NCI-H2107 treated with DMSO at 0.1 percent for 48 hours (cell line): ENCODE results near the gene AOC2.
"Not testable (repeated sequence)": the region's sequence is repeated elsewhere in the genome, so short reads cannot be mapped to it uniquely, and the experiment has no call there.

Source experiments
- DNase-seq: peaks from one replicate; lab custom pipeline; 2025; ENCODE audit not compliant: unreplicated experiment; lab: John Stamatoyannopoulos, UW

Gene AOC2

DNA sequence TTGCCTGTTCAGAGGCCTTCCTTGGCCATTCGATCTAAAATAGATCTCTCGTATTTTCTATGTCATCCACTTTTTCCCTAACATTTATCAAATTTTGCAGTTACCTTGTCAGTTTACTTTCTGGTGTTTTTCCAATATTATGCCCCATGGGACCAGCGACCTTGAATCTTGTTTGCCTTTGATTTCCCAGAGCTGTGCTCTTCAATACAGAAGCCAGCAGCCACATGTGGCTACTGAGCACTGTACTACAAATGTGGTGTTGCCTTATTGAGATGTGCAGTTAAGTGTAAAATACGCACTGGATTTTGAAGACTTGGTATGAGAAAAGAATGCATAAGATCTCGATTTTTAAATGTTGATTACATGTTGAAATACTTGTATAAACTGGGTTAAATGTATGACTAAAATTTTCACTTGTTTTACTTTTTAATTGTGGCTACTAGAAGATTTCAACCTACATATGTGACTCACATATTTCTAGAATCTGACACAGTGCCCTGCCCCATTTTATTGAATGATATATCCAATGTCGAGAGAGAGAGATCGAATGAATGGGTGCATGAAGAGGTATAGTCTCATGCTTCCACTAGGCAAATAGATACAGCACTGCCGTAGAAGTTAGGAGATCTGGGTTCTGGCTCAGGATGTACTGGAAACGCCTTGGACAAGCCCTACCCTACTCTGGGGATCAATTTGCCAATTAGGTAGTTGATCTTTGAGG, 12.0 kb upstream of the AOC2 start:
- no peak for DNase-seq

DNA sequence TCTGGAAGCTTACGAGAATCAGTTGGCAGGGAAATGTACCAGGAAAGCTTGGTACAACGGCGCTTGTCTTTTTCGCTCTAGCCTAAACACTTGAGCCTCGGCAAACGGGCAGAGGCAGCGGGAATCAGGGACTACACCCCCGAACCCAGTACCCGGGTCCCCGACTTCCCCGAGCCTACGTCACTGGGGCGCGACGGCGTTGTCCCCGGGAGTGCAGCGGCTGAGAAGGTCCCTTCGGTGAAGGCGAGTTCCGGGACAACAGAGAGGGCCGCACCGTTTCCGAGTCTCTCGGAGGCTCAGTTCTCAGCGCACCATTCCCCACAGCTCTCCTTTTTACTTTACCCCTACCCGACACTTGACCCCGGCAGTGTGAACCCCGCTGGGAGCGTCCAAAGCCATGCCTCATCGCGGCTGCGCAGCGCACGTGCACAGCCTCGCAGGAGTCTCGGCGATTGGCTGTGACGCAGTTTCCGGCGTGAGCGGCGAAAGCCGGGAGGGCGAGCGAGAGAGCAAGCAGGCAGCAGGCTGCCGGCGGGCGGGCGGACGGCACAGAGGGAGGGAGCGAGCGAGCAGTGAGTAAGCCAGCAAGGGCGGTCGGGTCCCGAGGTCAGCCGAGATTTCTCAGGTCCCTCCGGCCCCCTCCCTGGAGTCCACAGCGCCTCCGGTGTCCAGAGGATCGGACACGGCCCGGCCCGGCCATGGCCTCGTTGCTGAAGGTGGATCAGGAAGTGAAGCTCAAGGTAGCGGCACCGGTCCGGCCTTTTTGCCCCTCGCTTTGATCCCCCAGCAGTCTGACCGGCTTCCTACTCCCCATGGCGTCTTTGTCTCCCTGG, 11.2 kb upstream of the AOC2 start, which contains the start of gene PSME3:
TSS of gene PSME3 (plus strand) at position 464 of the 833 bp plus-strand sequence. CDS start at position 699, 235 bp downstream.
- peak; percentile 62 for DNase-seq

DNA sequence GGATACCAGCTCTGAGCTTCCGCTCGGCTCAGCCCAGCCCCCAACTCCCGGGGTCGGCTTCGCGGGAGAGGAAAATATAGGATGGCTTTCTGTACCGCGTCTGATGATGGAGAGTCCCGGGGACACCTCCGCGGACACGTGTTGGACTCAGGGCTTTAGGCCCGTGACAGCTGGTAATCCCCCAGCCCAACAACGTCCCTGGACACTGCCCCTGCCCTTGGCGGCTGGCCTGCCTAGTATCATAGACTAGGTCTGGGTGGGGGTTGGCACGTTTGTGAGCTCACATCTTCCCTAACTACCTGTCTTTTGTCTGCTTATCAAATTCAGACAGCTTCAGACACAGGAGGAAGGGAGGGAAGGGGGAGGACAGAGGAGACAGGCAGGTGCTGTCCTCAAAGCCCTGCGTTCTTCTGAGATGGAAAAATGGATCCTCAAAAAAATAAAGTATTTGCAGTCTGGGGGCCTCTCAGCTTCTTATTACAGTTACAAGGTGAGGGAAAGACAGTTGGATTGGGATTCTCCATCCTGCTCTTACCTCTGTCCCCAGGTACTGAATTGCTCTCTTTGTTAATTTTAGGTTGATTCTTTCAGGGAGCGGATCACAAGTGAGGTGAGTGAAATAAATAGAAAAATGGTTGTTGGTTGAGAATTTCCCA, 10.5 kb upstream of the AOC2 start:
- DNase-seq: no peak

GRCh38 chr17:42835732-42836131, 8.6 kb upstream of the AOC2 start:
- no peak for DNase-seq

GRCh38 chr17:42841975-42842685, 2.2 kb upstream of the AOC2 start:
- DNase-seq: no peak

DNA sequence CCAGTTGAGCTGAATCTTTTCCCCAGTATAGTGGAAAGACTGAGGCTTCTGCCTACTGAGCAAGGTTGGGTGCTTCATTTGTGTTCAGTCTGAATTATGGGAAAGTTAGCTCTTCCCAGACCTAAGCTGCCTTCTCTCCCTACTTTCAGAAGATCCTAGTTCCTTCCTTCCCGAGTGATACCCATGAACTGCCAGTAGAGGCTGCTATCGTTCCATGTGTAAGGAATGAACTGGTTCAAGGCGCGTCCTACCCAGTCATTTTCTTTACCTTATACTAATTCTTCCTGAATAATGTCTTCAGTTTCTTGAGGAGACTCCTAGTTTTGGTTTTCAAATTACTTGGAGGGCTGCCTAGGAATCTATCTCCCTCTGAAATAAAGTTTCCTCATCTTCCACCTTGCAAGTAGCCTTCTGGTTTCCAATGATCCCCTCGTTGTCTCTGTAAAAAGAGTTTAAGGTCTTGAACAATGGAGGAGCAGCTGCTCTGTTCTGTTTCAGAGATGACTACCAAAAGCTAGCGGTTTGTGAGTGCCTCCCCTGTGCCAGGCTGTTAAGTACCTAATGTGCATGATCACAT, 934 bp upstream of the AOC2 start:
- DNase-seq: peak; percentile 34

DNA sequence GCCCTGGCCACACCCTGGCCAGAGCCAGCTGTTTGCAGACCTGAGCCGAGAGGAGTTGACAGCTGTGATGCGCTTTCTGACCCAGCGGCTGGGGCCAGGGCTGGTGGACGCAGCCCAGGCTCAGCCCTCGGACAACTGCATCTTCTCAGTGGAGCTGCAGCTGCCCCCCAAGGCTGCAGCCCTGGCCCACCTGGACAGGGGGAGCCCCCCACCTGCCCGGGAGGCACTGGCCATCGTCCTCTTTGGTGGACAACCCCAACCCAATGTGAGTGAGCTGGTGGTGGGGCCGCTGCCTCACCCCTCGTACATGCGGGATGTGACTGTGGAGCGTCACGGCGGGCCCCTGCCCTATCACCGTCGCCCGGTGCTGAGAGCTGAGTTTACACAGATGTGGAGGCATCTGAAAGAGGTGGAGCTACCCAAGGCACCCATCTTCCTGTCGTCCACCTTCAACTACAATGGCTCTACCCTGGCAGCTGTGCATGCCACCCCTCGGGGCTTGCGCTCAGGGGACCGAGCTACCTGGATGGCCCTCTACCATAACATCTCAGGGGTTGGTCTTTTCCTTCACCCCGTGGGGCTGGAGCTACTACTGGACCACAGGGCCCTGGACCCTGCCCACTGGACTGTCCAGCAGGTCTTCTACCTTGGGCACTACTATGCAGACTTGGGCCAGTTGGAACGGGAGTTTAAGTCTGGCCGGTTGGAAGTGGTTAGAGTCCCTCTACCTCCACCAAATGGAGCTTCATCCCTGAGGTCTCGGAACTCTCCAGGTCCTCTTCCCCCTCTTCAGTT, 578 bp downstream of the AOC2 start:
- no peak for DNase-seq

DNA sequence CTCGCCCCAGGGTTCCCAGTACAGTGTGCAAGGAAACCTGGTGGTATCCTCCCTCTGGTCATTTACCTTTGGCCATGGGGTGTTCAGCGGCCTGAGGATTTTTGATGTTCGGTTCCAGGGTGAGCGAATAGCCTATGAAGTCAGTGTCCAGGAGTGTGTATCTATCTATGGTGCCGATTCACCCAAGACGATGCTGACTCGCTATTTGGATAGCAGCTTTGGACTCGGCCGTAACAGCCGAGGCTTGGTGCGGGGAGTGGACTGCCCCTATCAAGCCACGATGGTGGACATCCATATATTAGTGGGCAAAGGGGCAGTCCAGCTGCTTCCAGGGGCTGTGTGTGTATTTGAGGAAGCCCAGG, 1.2 kb downstream of the AOC2 start:
- DNase-seq: no peak

DNA sequence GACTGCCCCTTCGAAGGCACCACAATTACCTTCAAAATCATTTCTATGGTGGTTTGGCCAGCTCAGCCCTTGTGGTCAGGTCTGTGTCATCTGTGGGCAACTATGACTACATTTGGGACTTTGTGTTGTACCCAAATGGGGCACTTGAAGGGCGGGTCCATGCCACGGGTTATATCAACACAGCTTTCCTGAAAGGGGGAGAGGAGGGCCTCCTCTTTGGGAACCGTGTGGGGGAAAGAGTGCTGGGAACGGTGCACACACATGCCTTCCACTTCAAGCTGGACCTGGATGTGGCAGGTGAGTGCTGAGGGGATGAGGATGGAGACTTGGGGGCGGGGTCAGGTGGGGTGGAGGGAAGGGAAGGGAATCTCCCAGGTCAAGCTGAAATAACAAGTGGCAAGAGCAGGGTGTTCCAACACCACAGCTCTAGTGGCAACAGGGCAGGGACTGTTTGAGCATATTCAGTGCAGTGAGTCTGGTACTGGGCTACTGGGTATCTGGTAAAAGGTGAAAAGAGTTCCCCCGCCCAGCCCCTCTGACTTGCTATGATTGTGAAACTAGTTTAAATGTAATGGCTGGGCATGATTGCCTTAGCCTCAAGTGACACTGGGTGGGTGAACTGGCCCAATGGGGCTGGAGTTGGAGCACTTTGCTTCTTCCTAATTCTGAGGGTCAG, 1.7 kb downstream of the AOC2 start:
- no peak for DNase-seq

- DNase-seq: no peak
Measured at GRCh38 chr17:42846594-42847280, 2.4 kb downstream of the AOC2 start.

GRCh38 chr17:42848093-42848492, 3.7 kb downstream of the AOC2 start:
- no peak for DNase-seq

DNA sequence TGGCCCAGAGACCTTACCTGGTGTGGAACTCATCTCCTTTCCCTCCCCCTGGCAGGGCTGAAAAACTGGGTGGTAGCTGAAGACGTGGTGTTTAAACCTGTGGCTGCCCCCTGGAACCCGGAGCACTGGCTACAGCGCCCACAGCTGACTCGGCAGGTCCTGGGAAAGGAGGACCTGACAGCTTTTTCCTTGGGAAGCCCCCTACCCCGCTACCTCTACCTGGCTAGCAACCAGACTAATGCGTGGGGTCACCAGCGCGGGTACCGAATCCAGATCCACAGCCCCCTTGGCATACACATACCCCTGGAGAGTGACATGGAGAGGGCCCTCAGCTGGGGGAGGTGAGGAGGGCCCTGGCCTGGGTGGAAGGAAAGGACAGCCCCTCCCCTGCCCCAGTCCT, 4.7 kb downstream of the AOC2 start:
- no peak for DNase-seq

DNA sequence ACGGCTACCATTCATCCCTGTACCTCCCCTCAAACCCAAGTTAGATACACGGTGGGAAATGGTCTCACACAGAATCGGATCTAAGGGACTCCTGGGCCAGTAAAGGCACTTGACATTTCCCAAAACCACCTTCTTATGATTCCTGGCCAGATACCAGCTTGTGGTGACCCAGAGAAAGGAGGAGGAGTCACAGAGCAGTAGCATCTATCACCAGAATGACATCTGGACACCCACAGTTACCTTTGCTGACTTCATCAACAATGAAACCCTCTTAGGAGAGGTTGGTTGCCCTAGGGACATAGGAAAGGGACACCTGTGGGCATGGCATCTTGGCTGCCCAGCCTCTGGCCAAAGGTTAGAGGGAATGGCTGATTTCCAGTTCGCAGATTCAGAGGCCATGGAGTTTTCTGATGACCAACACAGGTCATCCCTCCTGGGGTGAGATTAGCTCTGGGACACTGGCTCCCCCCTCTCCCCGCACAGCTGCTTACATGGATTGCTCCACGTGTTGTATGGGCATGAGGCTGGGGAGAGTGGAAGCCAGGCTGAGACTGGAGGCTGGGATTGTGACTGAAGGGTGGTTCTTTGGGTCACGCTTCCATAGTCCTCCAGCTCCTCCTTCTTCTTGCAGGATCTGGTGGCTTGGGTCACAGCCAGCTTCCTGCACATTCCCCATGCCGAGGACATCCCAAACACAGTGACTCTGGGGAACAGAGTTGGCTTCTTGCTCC, 5.2 kb downstream of the AOC2 start:
- no peak for DNase-seq

- DNase-seq: no peak
Measured at GRCh38 chr17:42850954-42851353, 6.6 kb downstream of the AOC2 start, which contains the start of gene AOC3. AOC3 (plus strand) TSS chr17:42851199; CDS start chr17:42851344, 145 bp downstream.

DNA sequence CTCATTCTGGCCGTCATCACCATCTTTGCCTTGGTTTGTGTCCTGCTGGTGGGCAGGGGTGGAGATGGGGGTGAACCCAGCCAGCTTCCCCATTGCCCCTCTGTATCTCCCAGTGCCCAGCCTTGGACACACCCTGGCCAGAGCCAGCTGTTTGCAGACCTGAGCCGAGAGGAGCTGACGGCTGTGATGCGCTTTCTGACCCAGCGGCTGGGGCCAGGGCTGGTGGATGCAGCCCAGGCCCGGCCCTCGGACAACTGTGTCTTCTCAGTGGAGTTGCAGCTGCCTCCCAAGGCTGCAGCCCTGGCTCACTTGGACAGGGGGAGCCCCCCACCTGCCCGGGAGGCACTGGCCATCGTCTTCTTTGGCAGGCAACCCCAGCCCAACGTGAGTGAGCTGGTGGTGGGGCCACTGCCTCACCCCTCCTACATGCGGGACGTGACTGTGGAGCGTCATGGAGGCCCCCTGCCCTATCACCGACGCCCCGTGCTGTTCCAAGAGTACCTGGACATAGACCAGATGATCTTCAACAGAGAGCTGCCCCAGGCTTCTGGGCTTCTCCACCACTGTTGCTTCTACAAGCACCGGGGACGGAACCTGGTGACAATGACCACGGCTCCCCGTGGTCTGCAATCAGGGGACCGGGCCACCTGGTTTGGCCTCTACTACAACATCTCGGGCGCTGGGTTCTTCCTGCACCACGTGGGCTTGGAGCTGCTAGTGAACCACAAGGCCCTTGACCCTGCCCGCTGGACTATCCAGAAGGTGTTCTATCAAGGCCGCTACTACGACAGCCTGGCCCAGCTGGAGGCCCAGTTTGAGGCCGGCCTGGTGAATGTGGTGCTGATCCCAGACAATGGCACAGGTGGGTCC, 7.2 kb downstream of the AOC2 start:
- not testable (repeated sequence) for DNase-seq

- DNase-seq: no peak
Measured at GRCh38 chr17:42852351-42852750, 8.0 kb downstream of the AOC2 start.

DNA sequence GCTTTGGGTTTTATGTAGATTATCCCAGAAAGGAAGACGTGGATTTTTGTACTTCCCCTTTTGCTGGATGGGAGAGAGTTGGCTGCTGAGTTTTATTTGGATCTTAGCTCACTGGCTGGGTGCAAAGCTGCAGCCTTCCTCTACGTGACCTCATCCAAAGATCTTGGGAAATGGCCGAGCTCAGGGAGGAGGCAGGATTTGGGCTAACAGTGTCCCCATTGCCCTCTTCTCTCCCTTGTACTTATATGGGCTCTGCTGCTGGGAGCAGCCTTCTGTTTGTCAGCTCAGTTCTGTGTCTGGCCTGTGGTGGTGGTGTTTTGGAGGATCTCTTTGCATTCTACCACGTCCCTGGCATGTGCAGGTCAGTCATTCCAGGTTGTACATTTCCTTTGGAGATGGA, 8.6 kb downstream of the AOC2 start:
- DNase-seq: no peak
